HK-2 (cell line): ENCODE measurements around the gene FHOD1.

Experiments
- DNase-seq: peaks from one replicate; pipeline ENCODE4 v3.0.0-alpha.2; 2018; ENCODE audit not compliant: unreplicated experiment

Gene FHOD1

GRCh38 chr16:67277294-67277998, 30.2 kb upstream of the FHOD1 start:
- peak; percentile 96 for DNase-seq

GRCh38 chr16:67275321-67275720, 28.0 kb upstream of the FHOD1 start:
- DNase-seq, result no peak

GRCh38 chr16:67271446-67271845, 24.2 kb upstream of the FHOD1 start:
- DNase-seq, result no peak

GRCh38 chr16:67270931-67271338, 23.7 kb upstream of the FHOD1 start:
- no peak for DNase-seq

- DNase-seq, result peak; percentile 84
These were observed 22.5 kb upstream of the FHOD1 start for GRCh38 chr16:67269766-67270165.

GRCh38 chr16:67268136-67268579, 20.9 kb upstream of the FHOD1 start:
- DNase-seq, result peak; percentile 89

- no peak for DNase-seq
These were observed 18.6 kb upstream of the FHOD1 start for GRCh38 chr16:67265834-67266233.

GRCh38 chr16:67264866-67265265, 17.6 kb upstream of the FHOD1 start:
- DNase-seq, result no peak

GRCh38 chr16:67264277-67264676, 17.0 kb upstream of the FHOD1 start:
- DNase-seq, result no peak

- DNase-seq, result no peak
These were observed 15.9 kb upstream of the FHOD1 start for GRCh38 chr16:67263201-67263600.

GRCh38 chr16:67260426-67261063, 13.3 kb upstream of the FHOD1 start:
- no peak for DNase-seq

- no peak for DNase-seq
These were observed 12.4 kb upstream of the FHOD1 start for GRCh38 chr16:67259705-67260104.

GRCh38 chr16:67258161-67258835, 11.0 kb upstream of the FHOD1 start:
- no peak for DNase-seq

GRCh38 chr16:67257486-67258160, 10.3 kb upstream of the FHOD1 start:
- no peak for DNase-seq

GRCh38 chr16:67256701-67257230, 9.5 kb upstream of the FHOD1 start:
- DNase-seq, result no peak

GRCh38 chr16:67255553-67256221, 8.4 kb upstream of the FHOD1 start:
- no peak for DNase-seq

- DNase-seq, result no peak
These were observed 7.7 kb upstream of the FHOD1 start for GRCh38 chr16:67254801-67255552.

GRCh38 chr16:67252609-67253497, 5.6 kb upstream of the FHOD1 start:
- DNase-seq, result no peak

- DNase-seq, result no peak
These were observed 2.7 kb upstream of the FHOD1 start for GRCh38 chr16:67250045-67250327.
